ENCODE data around the gene GPR108.
"Not testable (repeated sequence)": the region's sequence is repeated elsewhere in the genome, so short reads cannot be mapped to it uniquely, and the experiment has no call there.

GPR108 gene

GRCh38 chr19:6737284-6737872, at the start of gene GPR108:
Gene GPR108, minus strand, starts transcription at chr19:6737580. Its CDS starts 4 bp downstream, at chr19:6737576.
- DNase-seq: peak; percentile 87 to 99

- no peak for DNase-seq
Measured at GRCh38 chr19:6779206-6779605, 41.8 kb upstream of the GPR108 start.

GRCh38 chr19:6778386-6778785, 41.0 kb upstream of the GPR108 start:
- no peak for DNase-seq

GRCh38 chr19:6777434-6777833, 40.1 kb upstream of the GPR108 start:
- no peak for DNase-seq

DNA sequence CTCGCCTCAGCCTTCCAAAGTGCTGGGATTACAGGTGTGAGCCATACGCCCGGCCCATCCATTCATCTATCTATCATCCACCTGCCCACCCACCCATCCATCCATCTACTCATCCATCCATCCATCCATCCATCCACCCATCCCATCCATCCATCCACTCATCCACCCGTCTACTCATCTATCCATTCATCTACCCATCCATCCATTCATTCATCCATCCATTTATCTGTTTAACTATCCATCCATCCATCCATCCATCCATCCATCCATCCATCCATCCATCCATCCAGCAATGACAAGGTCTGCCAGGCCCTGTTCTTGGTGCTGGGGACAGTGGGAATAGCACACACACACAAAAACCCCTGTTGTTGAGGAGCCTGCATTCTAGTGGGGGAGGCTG, 39.6 kb upstream of the GPR108 start:
- no peak for DNase-seq

DNA sequence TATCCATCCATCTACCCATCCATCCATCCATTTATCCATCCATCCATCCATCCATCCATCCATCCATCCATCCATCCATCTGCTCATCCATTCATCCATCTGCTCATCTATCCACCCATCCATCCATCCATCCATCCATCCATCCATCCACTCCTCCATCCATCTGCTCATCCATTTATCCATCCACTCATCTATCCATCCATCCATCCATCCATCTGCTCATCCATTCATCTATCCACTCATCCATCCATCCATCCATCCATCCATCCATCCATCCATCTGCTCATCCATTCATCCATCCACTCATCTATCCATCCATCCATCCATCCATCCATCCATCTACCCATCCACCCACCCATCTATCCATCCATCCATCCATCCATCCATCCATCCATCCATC, 38.7 kb upstream of the GPR108 start:
- DNase-seq: not testable (repeated sequence)

DNA sequence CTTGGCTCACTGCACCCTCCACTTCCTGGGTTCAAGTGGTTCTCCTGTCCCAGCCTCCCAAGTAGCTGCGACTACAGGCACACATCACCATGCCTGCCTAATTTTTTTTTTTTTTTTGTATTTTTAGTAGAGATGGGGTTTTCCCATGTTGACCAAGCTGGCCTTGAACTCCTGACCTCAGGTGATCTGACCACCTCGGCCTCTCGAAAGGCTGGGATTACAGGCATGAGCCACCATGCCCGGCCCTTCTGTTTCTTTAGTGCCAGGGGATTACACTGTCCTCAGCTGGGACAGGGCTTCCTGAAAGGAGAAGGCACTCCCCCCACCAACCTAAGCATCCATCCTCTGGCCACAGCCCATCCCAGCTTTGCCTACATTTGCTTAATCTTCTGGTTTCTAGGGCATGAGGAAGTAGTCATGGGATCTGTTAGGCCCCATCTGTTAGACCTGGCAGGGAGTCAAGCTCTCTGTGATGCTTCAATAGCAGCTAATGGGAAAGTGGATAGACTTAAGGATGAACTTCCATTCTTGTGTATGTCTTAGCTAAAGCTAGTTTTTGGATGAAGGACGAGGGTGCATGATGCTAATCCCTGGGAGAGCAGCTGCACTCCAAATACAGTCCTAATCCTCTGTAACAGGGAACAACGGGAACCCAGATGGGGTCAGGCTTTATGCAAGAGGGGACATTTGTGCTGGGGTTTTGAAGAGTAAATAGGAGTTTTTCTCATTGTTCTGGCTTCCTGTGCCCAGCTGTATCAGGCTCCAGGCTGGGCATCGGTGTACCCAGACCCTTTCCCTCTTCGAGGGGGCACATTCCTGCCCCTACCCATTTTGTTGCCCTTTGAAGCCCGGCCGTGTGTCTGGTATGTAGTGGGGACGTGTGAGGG, 37.7 kb upstream of the GPR108 start:
- peak; percentile 9 to 20 for DNase-seq

- DNase-seq: peak; percentile 23
Measured at GRCh38 chr19:6773323-6773931, 36.0 kb upstream of the GPR108 start.

DNA sequence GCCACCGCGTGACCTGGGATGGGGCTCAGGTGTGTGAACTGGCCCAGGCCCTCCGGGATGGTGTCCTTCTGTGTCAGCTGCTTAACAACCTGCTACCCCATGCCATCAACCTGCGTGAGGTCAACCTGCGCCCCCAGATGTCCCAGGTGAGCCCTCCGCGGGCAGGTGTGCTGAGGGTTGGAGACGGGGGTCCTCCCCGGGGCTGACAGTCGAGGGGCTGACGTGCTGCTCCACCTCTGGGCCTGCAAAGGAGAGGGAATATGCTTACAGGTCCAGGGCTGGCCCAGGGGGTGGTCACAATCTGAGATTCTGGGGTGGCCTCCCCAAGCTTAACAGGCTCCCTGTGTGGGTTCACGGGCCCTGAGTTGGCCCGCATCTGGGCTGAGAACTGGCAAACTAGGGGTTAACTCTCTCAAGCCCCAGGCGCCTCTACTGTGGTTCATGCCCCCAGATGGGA, 35.5 kb upstream of the GPR108 start:
- no peak for DNase-seq

- DNase-seq: peak; percentile 76 to 99
Measured at GRCh38 chr19:6772028-6772865, 34.9 kb upstream of the GPR108 start, which contains the start of gene VAV1. Gene VAV1, plus strand, starts transcription at chr19:6772708. Its CDS starts 100 bp downstream, at chr19:6772808.

DNA sequence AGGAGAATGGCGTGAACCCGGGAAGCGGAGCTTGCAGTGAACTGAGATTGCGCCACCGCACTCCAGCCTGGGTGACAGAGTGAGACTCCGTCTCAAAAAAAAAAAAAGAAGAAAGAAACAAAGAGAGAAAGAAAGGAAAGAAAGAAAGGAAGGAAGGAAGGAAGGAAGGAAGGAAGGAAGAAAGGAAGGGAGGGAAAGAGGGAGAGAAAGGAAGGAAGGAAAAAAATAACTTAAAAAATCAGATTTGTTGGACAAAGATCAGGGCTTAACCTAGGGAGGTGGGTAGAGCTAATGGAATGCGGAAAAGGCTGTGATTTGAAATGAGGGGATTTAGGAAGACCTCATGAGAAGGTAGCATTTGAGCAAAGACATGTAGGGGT, 34.3 kb upstream of the GPR108 start:
- not testable (repeated sequence) for DNase-seq

- DNase-seq: no peak
Measured at GRCh38 chr19:6769006-6769619, 31.7 kb upstream of the GPR108 start.

- DNase-seq: no peak
Measured at GRCh38 chr19:6768236-6768785, 30.9 kb upstream of the GPR108 start.

DNA sequence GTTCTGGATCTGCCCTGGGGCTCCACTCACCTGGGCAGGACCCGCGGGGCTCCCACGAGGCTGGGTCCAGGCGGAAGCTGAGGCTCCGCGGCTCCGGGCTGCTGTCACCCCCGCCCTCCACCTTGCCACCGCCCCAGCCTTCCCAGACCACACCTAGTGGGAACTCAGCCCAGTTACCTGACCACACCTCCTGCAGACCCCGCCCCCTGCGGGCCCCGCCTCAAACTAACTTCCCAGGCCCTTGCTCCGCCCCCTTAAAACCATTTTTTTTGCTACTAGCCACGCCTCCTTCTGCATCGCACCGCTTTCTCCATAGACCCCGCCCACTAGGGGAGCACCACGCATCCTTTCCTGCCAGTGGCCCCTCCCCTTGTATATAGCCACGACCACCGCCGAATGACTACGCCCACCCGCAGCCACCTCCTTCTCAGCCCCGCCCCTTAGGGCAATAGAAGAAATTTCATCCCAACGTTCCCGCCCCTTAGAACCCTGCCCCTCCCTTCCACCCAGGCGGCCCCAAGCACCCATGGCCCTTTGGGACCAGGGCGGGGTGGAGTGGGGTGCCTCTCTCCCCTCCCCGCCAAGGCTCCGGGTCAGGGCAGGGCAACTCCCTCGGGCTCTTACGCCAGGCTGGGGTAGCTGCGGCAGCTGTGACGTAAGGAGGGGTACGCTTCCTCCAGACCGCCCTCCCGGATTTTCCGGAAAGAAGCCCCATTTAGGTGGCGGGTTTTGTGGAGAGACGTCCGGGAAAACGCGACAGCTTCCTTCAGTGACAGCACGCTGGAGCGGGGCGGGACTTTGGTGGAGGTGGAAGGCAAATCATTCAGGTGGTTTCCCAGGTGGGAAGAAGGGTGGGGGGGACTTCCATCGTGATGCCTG, 30.2 kb upstream of the GPR108 start, which contains the start of gene SH2D3A:
SH2D3A (minus strand) TSS at position 79 of the 879 bp plus-strand sequence. CDS start 3,687 bp downstream, outside the sequence.
- DNase-seq: peak; percentile 52 to 70

DNA sequence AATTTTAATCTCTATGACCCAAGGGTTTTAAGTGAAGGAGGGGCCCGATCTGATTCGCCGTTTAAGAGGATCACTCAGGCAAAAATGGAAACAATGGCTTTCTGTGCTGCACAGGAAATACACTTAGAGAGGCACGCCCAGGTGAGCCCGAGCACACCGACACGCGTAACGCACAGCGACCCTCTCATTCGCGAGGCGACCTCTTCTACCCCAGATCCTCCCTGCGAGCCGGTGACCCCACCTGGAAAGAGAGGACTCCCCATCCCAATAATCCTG, 29.6 kb upstream of the GPR108 start:
- DNase-seq: no peak

DNA sequence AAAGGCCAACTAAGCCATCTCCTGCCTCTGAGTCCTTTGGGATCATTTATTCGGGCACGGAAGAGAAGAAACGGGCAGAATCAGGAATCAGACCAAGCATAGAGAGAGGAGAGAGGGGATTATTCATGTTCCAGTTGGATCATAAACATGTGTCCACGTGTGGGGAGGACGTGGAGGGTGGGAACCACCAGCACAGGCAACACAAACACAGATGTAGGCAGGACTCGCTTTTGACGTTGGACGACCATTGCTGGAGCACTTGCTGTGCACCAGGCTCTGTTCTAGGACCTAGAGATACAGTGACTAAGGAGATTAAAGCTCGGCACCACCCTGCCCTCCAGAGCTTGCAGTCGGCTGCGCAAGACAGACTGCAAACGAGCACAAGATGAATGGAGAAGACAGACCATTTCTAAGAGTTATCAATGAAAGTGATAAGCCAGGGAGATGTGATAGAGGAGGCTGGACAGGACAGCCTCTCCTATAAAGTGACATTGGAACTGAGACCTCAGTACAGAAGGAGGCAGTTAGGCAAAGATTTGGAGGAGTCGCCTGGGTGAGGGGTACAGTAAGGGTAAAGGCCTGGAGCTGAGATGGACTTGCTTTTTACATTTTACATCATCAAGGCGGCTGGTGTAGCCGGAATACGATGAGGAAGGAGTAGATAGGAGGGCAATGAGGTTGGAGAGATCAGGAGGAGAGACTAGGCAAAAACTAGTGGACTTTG, 29.1 kb upstream of the GPR108 start:
- DNase-seq: no peak

DNA sequence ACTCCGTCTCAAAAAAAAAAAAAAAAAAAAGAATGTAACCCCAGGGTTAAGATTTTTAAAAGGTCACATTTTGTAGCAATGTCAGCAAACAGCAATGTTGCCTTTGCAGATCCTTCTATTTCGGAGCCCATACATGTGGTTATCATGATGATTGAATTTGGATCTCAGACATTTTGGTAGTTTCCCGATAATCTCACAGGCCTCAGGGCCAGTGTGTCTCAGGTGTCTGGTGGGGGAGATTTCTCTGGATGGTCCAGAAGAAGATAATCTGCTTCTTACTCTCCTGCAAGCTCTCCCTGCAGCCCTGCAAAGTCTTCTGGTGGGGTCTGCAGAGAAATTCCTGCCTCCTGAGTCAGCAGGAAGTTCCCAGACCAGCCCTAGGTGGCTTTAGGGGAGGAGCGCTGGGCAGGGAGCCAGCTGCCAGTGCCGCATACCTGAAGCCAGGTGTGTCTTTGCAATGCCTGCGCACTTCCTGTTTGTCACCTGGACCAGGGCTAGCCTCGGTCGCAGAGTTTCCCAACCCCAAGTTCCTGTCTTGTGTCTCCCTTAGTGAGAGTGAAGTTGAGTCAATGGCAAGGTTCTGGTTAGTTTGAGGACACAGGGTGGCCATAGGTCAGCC, 28.5 kb upstream of the GPR108 start:
- no peak for DNase-seq

GRCh38 chr19:6762253-6762797, 24.9 kb upstream of the GPR108 start:
- DNase-seq: not testable (repeated sequence)

DNA sequence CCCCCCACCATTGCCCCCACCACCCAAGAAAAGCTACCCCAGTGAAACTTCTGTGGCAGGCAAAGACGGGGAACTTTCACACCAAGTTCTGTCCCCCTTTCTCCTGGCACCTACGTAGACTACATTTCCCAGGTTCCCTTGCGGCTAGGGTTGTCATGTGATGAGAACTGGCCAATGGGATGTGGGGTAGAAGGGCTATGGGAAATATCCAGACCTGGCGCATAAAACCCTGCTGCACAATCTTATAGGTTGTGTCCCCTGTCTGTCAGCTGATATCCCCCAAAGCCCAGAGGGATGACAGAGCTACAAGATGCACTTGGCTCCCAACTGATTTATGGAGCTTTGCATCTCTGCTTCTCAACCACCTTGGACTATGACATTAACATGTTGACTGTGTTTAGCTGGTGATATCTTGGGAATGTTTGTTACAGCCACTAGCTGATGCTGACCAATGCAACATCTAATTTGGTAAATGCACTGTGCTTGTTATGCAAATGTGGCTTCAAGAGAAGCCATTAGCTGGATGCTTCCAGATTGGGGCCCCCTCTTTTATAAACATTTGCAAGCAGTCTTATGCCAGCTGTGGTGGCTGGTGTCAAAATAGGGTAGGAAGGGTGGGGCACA, 23.8 kb upstream of the GPR108 start:
- no peak for DNase-seq

Measured in bone marrow (tissue), 2 donors.